AG10803 (cell line): ENCODE measurements around the gene AAMDC.
"Not testable (repeated sequence)": the region's sequence is repeated elsewhere in the genome, so short reads cannot be mapped to it uniquely, and the experiment has no call there.

Experiments used
- DNase-seq: peaks from one replicate; pipeline ENCODE4 v3.0.0; 2010; ENCODE audit warnings: low read depth
- H3K4me3 ChIP-seq: 2 replicates; pipeline ENCODE4 v1.5.1; 2011; ENCODE audit warnings: mild to moderate bottlenecking, low read length, control low read depth
- CTCF ChIP-seq: conservative IDR thresholded peaks from 2 replicates; pipeline ENCODE4 v1.5.1; 2011; ENCODE audit warnings: mild to moderate bottlenecking, low read length, control low read depth, inconsistent platforms

Gene AAMDC

GRCh38 chr11:77851503-77851902 lies 30.6 kb downstream of the AAMDC start:
- H3K4me3 ChIP-seq: no peak overlapping the region
- DNase-seq: peak; percentile 10
- no peak for TF ChIP-seq CTCF

GRCh38 chr11:77854838-77855237 lies 33.9 kb downstream of the AAMDC start:
- no peak for DNase-seq
- no peak overlapping the region for H3K4me3 ChIP-seq
- TF ChIP-seq CTCF: no peak

- DNase-seq, H3K4me3 ChIP-seq: not testable (repeated sequence)
These were observed 37.0 kb downstream of the AAMDC start for GRCh38 chr11:77857906-77858457.

- not testable (repeated sequence) for DNase-seq, H3K4me3 ChIP-seq
These were observed 40.5 kb downstream of the AAMDC start for GRCh38 chr11:77861444-77861843.

GRCh38 chr11:77865805-77866204 lies 44.9 kb downstream of the AAMDC start:
- H3K4me3 ChIP-seq: no peak overlapping the region
- DNase-seq: peak; percentile 33
- TF ChIP-seq CTCF: no peak

GRCh38 chr11:77866336-77866735 lies 45.4 kb downstream of the AAMDC start:
- TF ChIP-seq CTCF: no peak
- no peak for DNase-seq
- no peak overlapping the region for H3K4me3 ChIP-seq

GRCh38 chr11:77868744-77869143 lies 47.8 kb downstream of the AAMDC start:
- no peak for TF ChIP-seq CTCF
- DNase-seq: no peak
- no peak overlapping the region for H3K4me3 ChIP-seq

- no peak overlapping the region for H3K4me3 ChIP-seq
- no peak for TF ChIP-seq CTCF
- no peak for DNase-seq
These were observed 50.9 kb downstream of the AAMDC start for GRCh38 chr11:77871855-77872254.
